HepG2 (cell line): Measurements from ENCODE around the gene LPIN3. TPM values are rescaled to one million over a fixed set of nuclear protein-coding genes. Genes with fewer than 3 reads are reported as not detected.

ENCODE experiments used
- ADNP ChIP-seq: sonication (generic); formaldehyde crosslinking; IDR thresholded peaks from 2 replicates; pipeline ENCODE4 v1.4.0; 2020; ENCODE audit warnings: missing genetic modification reagents
- AGO2 ChIP-seq: fragments of 200-400 bp; formaldehyde crosslinking; optimal IDR thresholded peaks from 2 replicates; pipeline ENCODE3; 2017; ENCODE audit warnings: mild to moderate bottlenecking, low read depth, low read length, moderate library complexity
- DNMT1 ChIP-seq: sonication (generic); formaldehyde crosslinking; IDR thresholded peaks from 2 replicates; pipeline ENCODE4 v1.5.1; 2020; ENCODE audit warnings: mild to moderate bottlenecking, missing genetic modification reagents
- FOXO1 ChIP-seq: sonication (generic); formaldehyde crosslinking; IDR thresholded peaks from 2 replicates; pipeline ENCODE4 v1.4.0; 2020; ENCODE audit warnings: missing genetic modification reagents
- HOXA3 ChIP-seq: sonication (generic); formaldehyde crosslinking; IDR thresholded peaks from 2 replicates; pipeline ENCODE4 v1.5.0; 2020; ENCODE audit warnings: missing genetic modification reagents
- IRF2 ChIP-seq: IDR thresholded peaks from 2 replicates; pipeline ENCODE4 v1.6.1; 2018; ENCODE audit warnings: missing genetic modification reagents, missing compliant biosample characterization
- PHF21A ChIP-seq: sonication (generic); formaldehyde crosslinking; IDR thresholded peaks from 2 replicates; pipeline ENCODE4 v1.5.0; 2020; ENCODE audit warnings: mild to moderate bottlenecking, missing genetic modification reagents
- POLR2A ChIP-seq, 2 experiments: IDR thresholded peaks; 2 replicates each; pipeline ENCODE4 v1.6.1; 2011; ENCODE audit warnings: low read depth in 2 of 2, low read length in 2 of 2, mild to moderate bottlenecking in 1 of 2, moderate library complexity in 1 of 2; ENCODE audit not compliant: insufficient read depth in 1 of 2
- RNF2 ChIP-seq: fragments of 450-650 bp; conservative IDR thresholded peaks from 2 replicates; pipeline ENCODE4 v1.6.1; 2016; ENCODE audit warnings: low read depth
- TMF1 ChIP-seq: sonication (generic); formaldehyde crosslinking; IDR thresholded peaks from 2 replicates; pipeline ENCODE4 v1.8.1; 2022; ENCODE audit warnings: low read depth, missing genetic modification reagents
- XBP1 ChIP-seq: sonication (generic); formaldehyde crosslinking; IDR thresholded peaks from 2 replicates; pipeline ENCODE4 v1.5.0; 2020; ENCODE audit warnings: missing genetic modification reagents
- ZBTB26 ChIP-seq: IDR thresholded peaks from 2 replicates; pipeline ENCODE4 v1.6.1; 2016; ENCODE audit warnings: missing compliant biosample characterization, missing genetic modification reagents, borderline replicate concordance
- ZNF431 ChIP-seq: sonication (generic); formaldehyde crosslinking; IDR thresholded peaks from 2 replicates; pipeline ENCODE4 v1.9.0; 2022; ENCODE audit warnings: missing genetic modification reagents, low read depth, mild to moderate bottlenecking, borderline replicate concordance
- polyA plus RNA-seq, 8 experiments: library from polyadenylated mRNA; depleted of rRNA in 3 of 8; stranded (reverse) in 7 of 8; unstranded in 1 of 8; fragments of >200 nt; fragmentation: Illumina TruSeq in 4 of 8; extraction: Trizol in 4 of 8; gene quantifications; 2 replicates each; pipeline versions ENCODE4 v1.2.1 to v1.2.3, GENCODE V29; 2011 to 2016; ENCODE audit warnings: low read depth in 4 of 8, missing spikeins in 1 of 8, mixed read lengths in 1 of 8; ENCODE audit not compliant: insufficient read depth in 1 of 8
- total RNA-seq, 5 experiments: library from RNA; depleted of rRNA; stranded (reverse); fragments of >200 nt; fragmentation: Illumina TruSeq; extraction: Trizol; gene quantifications; 2 replicates each; pipeline ENCODE4 v1.2.3, GENCODE V29; 2016; ENCODE audit warnings: low read depth in 1 of 5
- TF ChIP-seq, protein P1 (sequence below): sonication (generic); formaldehyde crosslinking; IDR thresholded peaks from 2 replicates; pipeline ENCODE4 v1.4.0; 2020; ENCODE audit warnings: missing genetic modification reagents
- TF ChIP-seq, protein P2 (sequence below): sonication (generic); formaldehyde crosslinking; IDR thresholded peaks from 2 replicates; pipeline ENCODE4 v1.5.0; 2020; ENCODE audit warnings: mild to moderate bottlenecking, missing genetic modification reagents, borderline replicate concordance
- TF ChIP-seq, protein P3 (sequence below): sonication (generic); formaldehyde crosslinking; IDR thresholded peaks from 2 replicates; pipeline ENCODE4 v1.4.0; 2020; ENCODE audit warnings: missing genetic modification reagents
- TF ChIP-seq, protein P4 (sequence below): sonication (generic); formaldehyde crosslinking; IDR thresholded peaks from 2 replicates; pipeline ENCODE4 v1.5.1; 2020; ENCODE audit warnings: mild to moderate bottlenecking, missing genetic modification reagents, borderline replicate concordance

LPIN3 gene
- total and polyA plus RNA-seq, 2 of the 13 experiments (the other 11 are each of a cell fraction or from before 2014, with no cell fraction given): 14.2 to 28.6 TPM

DNA sequence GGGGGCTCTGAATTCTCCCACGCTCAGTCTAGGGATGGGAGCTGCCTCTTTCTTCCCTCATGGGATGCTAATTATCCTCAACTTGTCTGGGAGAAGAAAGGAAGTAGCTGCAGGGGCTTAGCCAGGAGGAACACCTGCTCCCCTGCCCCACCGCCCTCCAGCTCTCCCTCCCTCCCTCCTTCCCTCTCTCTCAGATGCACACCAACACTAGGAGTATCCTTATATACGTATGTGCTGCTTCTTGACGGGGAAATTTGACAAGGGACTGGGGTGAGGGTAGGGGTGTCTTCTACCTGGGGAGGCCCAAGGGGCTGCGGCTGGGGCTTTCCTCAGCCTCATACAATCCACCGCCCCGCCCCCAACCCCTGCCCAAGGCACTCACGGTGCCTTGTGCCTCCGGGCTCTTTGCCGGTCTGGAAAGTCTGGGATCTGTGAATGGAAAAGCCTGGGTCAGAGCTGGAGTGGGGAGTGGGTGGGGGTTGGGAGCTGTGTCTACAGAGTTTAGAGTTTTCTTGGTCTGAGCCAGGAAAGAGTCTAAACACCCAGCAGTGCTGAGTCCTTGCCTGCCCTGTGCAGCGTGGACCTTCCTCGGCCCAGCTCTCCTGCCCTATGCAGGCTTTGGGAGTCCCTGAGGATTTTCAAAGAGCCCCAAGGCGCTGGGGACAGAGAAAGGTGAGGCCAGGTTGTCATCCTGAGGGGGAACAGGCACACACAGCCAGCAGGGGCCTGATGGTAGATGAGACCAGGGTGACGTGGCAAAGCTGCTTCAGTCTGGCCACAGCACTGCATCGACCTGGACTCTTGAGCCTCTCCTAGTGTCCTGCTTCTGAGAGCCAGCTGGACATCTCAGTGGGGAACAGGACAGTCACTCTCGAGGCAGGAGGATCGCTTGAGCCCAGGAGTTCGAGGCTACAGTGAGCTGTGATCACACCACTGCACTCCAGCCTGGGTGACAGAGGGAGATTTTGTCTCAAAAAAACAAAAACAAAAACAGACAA lies 55.3 kb downstream of the LPIN3 start (continued):
- TF ChIP-seq ZBTB26: 0 out of 2 replicates have a peak, but pooled peaks have one; percentile 18
- TF ChIP-seq IRF2 (CRISPR knock-in tag): peak; percentile 74; the same call in 1 of the 2 replicates
- peak; percentile 83 for TF ChIP-seq ZNF431 (CRISPR knock-in tag)
- TF ChIP-seq POLR2A (IDR thresholded peaks at IDR 0.05; ENCODE audit: insufficient read depth in 1 of 2, low read depth in 2 of 2, low read length in 2 of 2): peak; percentile 45 to 67; a peak in 2 of 4 replicates
- peak; percentile 19; the same call in 1 of the 2 replicates for TF ChIP-seq DNMT1
- TF ChIP-seq ADNP: 0 out of 2 replicates have a peak, but pooled peaks have one; percentile 25
- peak; percentile 97 for TF ChIP-seq XBP1
- TF ChIP-seq TMF1 (CRISPR knock-in tag): no peak
- TF ChIP-seq HOXA3 (CRISPR knock-in tag): peak; percentile 48; the same call in 1 of the 2 replicates
- TF ChIP-seq FOXO1 (CRISPR knock-in tag): peak; percentile 36; the same call in 1 of the 2 replicates
- TF ChIP-seq, protein P1, sequence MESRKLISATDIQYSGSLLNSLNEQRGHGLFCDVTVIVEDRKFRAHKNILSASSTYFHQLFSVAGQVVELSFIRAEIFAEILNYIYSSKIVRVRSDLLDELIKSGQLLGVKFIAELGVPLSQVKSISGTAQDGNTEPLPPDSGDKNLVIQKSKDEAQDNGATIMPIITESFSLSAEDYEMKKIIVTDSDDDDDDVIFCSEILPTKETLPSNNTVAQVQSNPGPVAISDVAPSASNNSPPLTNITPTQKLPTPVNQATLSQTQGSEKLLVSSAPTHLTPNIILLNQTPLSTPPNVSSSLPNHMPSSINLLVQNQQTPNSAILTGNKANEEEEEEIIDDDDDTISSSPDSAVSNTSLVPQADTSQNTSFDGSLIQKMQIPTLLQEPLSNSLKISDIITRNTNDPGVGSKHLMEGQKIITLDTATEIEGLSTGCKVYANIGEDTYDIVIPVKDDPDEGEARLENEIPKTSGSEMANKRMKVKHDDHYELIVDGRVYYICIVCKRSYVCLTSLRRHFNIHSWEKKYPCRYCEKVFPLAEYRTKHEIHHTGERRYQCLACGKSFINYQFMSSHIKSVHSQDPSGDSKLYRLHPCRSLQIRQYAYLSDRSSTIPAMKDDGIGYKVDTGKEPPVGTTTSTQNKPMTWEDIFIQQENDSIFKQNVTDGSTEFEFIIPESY (CRISPR knock-in tag): 0 out of 2 replicates have a peak, but pooled peaks have one; percentile 18
- TF ChIP-seq, protein P2, sequence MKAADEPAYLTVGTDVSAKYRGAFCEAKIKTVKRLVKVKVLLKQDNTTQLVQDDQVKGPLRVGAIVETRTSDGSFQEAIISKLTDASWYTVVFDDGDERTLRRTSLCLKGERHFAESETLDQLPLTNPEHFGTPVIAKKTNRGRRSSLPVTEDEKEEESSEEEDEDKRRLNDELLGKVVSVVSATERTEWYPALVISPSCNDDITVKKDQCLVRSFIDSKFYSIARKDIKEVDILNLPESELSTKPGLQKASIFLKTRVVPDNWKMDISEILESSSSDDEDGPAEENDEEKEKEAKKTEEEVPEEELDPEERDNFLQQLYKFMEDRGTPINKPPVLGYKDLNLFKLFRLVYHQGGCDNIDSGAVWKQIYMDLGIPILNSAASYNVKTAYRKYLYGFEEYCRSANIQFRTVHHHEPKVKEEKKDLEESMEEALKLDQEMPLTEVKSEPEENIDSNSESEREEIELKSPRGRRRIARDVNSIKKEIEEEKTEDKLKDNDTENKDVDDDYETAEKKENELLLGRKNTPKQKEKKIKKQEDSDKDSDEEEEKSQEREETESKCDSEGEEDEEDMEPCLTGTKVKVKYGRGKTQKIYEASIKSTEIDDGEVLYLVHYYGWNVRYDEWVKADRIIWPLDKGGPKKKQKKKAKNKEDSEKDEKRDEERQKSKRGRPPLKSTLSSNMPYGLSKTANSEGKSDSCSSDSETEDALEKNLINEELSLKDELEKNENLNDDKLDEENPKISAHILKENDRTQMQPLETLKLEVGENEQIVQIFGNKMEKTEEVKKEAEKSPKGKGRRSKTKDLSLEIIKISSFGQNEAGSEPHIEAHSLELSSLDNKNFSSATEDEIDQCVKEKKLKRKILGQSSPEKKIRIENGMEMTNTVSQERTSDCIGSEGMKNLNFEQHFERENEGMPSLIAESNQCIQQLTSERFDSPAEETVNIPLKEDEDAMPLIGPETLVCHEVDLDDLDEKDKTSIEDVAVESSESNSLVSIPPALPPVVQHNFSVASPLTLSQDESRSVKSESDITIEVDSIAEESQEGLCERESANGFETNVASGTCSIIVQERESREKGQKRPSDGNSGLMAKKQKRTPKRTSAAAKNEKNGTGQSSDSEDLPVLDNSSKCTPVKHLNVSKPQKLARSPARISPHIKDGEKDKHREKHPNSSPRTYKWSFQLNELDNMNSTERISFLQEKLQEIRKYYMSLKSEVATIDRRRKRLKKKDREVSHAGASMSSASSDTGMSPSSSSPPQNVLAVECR (CRISPR knock-in tag): peak; percentile 35; the same call in 1 of the 2 replicates
- 0 out of 2 replicates have a peak, but pooled peaks have one; percentile 33 for TF ChIP-seq PHF21A
- TF ChIP-seq, protein P3, sequence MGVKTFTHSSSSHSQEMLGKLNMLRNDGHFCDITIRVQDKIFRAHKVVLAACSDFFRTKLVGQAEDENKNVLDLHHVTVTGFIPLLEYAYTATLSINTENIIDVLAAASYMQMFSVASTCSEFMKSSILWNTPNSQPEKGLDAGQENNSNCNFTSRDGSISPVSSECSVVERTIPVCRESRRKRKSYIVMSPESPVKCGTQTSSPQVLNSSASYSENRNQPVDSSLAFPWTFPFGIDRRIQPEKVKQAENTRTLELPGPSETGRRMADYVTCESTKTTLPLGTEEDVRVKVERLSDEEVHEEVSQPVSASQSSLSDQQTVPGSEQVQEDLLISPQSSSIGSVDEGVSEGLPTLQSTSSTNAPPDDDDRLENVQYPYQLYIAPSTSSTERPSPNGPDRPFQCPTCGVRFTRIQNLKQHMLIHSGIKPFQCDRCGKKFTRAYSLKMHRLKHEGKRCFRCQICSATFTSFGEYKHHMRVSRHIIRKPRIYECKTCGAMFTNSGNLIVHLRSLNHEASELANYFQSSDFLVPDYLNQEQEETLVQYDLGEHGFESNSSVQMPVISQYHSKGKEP (CRISPR knock-in tag): no peak
- peak; percentile 64; the same call in 1 of the 2 replicates for TF ChIP-seq RNF2
- TF ChIP-seq AGO2: no peak
- TF ChIP-seq, protein P4, sequence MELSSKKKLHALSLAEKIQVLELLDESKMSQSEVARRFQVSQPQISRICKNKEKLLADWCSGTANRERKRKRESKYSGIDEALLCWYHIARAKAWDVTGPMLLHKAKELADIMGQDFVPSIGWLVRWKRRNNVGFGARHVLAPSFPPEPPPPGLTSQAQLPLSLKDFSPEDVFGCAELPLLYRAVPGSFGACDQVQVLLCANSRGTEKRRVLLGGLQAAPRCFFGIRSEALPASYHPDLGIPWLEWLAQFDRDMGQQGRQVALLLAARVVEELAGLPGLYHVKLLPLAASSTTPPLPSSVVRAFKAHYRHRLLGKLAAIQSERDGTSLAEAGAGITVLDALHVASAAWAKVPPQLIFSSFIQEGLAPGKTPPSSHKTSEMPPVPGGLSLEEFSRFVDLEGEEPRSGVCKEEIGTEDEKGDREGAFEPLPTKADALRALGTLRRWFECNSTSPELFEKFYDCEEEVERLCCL (CRISPR knock-in tag): peak; percentile 77; the same call in 1 of the 2 replicates
